Naive thymus-derived CD8-positive, alpha-beta T cell (primary cell): ENCODE data around the gene PTPRM. TPM values are rescaled to one million over a fixed set of nuclear protein-coding genes. Genes with fewer than 3 reads are reported as not detected.
"Not testable (repeated sequence)": the region's sequence is repeated elsewhere in the genome, so short reads cannot be mapped to it uniquely, and the experiment has no call there.

Experiments
- ATAC-seq, 2 donors: fragments of 150-1000 bp; cut with Tn5 transposase in 1 of 2; sonication (Bioruptor Pico), chemical (Tn5 transposase) in 1 of 2; 1 replicate in 1 of 2; 2 replicates in 1 of 2; pipeline ENCODE4 v1.10.0; 2021; ENCODE audit warnings: mild to moderate bottlenecking in 2 of 2, moderate library complexity in 2 of 2
- POLR2A ChIA-PET: fragments of 350-600 bp; sonication (Branson Sonifier 250); formaldehyde crosslinking; loops from one replicate; lab custom pipeline; 2021; ENCODE audit warnings: antibody characterized with exemption; lab: Charles Lee
- DNase-seq, 10 donors: peaks; one replicate each; pipeline versions ENCODE4 v3.0.0 to v3.0.0-alpha.2; 2020 to 2022
- H3K27ac Mint-ChIP-seq, 10 donors: one replicate each; pipeline ENCODE4 v1.8.0; 2020 to 2022; ENCODE audit warnings: mild to moderate bottlenecking in 10 of 10, mixed read lengths in 10 of 10, moderate library complexity in 4 of 10, inconsistent platforms in 1 of 10
- H3K27me3 Mint-ChIP-seq, 5 donors: one replicate each; pipeline ENCODE4 v1.8.0; 2021 to 2022; ENCODE audit warnings: mixed read lengths in 5 of 5
- H3K36me3 Mint-ChIP-seq, 3 donors: one replicate each; pipeline ENCODE4 v1.8.0; 2020 to 2022; ENCODE audit warnings: mixed read lengths in 3 of 3, mild to moderate bottlenecking in 2 of 3, inconsistent platforms in 1 of 3
- H3K4me1 Mint-ChIP-seq, 4 donors: one replicate each; pipeline ENCODE4 v1.8.0; 2021 to 2022; ENCODE audit warnings: mixed read lengths in 4 of 4
- H3K4me3 Mint-ChIP-seq, 10 donors: one replicate each; pipeline ENCODE4 v1.8.0; 2020 to 2022; ENCODE audit warnings: mild to moderate bottlenecking in 10 of 10, mixed read lengths in 10 of 10, moderate library complexity in 6 of 10, inconsistent platforms in 1 of 10
- H3K9me3 Mint-ChIP-seq, 9 donors: one replicate each; pipeline ENCODE4 v1.8.0; 2020 to 2022; ENCODE audit warnings: mixed read lengths in 9 of 9, mild to moderate bottlenecking in 3 of 9, inconsistent platforms in 1 of 9, moderate library complexity in 1 of 9
- polyA plus RNA-seq, 3 donors: library from polyadenylated mRNA; unstranded; fragments of 300-500 nt; fragmentation: Illumina TruSeq; gene quantifications; one replicate each; pipeline ENCODE4 v1.2.3, GENCODE V29; 2021
- total RNA-seq, 8 experiments: library from RNA in 2 of 8; stranded (reverse) in 2 of 8; gene quantifications; one replicate each; pipeline ENCODE4 v1.2.3 and lab custom pipeline; 2021 to 2026

PTPRM gene
- total and polyA plus RNA-seq, 5 experiments from 2014 or later, result 0.28 to 12.1 (median 0.52) TPM

GRCh38 chr18:7736526-7736925, 169.4 kb downstream of the PTPRM start:
- ATAC-seq, POLR2A ChIA-PET, H3K36me3 Mint-ChIP-seq, H3K4me1 Mint-ChIP-seq, DNase-seq, H3K27me3 Mint-ChIP-seq, H3K9me3 Mint-ChIP-seq, H3K4me3 Mint-ChIP-seq, H3K27ac Mint-ChIP-seq: not testable (repeated sequence)

DNA sequence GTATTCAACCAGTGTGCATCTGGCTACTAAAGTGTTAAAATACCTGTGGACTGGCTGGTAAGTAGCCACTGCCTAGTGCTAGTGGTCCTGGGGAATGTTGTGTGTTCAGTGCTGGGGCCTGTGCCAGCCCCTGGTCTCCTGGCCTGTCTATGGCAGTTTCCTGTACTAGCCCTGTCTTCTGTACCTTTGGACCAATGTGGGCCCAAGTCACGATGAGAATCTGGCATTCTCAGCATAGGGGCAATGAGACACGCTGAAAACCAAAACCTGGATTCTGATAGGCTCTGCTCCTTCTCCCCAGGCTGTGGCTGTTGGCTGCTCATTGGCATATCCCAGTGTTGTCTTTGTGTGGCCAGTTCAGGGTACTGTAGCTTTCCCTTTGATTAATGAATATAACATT, 170.4 kb downstream of the PTPRM start:
- Mint-ChIP-seq H3K4me1 (no peaks in the 10 kb centered on the region), H3K36me3 (no peaks in the 10 kb centered on the region), H3K9me3 (peaks cover 0 to 3% (median 0%) of the 10 kb centered on the region in 9 donors), H3K27ac (no peak overlapping the region), H3K4me3 (no peak overlapping the region), H3K27me3 (no peaks in the 10 kb centered on the region)
- ATAC-seq, result no peak
- POLR2A ChIA-PET, result no interaction called here
- no peak for DNase-seq

DNA sequence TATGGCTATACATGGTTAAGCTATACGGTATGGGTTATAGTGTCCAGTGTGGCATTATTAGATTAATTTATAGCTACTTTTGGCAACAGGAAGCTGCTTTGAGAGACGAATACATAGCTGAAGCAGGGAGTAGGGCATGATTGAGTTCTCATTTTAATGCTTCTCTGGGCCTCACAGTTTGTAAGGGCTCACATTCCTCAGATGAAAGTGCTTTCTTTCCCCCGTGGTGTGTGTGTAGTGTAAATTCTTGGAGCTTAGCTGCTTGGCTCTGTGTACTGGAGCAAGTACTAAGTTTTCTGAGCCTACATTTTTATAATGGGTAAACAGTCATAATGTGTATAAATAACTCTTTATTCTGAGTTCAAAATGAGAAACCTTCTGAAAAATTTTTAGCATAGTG, 173.7 kb downstream of the PTPRM start:
- no peak overlapping the region for H3K27ac Mint-ChIP-seq
- H3K4me3 Mint-ChIP-seq, result no peak overlapping the region
- H3K27me3 Mint-ChIP-seq, result no peaks in the 10 kb centered on the region
- ATAC-seq (no peak), DNase-seq (no peak)
- H3K4me1 Mint-ChIP-seq, result no peaks in the 10 kb centered on the region
- H3K9me3 Mint-ChIP-seq, result peaks cover 0 to 10% (median 7%) of the 10 kb centered on the region in 9 donors
- POLR2A ChIA-PET, result no interaction called here
- H3K36me3 Mint-ChIP-seq, result peaks cover 0 to 8% (median 0%) of the 10 kb centered on the region in 3 donors

DNA sequence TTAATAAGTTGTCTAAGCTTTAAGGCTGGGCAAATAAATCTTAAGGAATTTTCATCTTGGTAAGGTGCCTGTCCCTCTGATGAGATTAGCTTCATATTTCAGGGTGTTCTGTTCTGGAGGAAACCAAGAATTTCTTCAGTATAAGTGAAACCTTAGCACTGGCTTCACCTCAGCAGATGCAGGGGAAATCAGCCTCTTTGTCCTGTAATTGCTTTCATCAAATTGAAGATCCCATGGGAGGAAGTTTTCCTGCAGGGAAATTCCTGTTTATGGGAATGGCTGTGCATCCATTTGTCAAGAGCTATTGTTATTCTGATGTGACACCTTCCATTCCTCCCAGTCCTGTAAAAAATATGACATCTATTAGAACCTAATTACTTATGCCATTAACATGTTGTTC, 174.5 kb downstream of the PTPRM start:
- no peak for DNase-seq
- POLR2A ChIA-PET, result no interaction called here
- Mint-ChIP-seq H3K4me1 (no peaks in the 10 kb centered on the region), H3K27ac (no peak overlapping the region), H3K27me3 (no peaks in the 10 kb centered on the region), H3K4me3 (no peak overlapping the region), H3K36me3 (peaks cover 0 to 8% (median 0%) of the 10 kb centered on the region in 3 donors), H3K9me3 (peaks cover 0 to 15% (median 9%) of the 10 kb centered on the region in 9 donors)
- ATAC-seq, result no peak

DNA sequence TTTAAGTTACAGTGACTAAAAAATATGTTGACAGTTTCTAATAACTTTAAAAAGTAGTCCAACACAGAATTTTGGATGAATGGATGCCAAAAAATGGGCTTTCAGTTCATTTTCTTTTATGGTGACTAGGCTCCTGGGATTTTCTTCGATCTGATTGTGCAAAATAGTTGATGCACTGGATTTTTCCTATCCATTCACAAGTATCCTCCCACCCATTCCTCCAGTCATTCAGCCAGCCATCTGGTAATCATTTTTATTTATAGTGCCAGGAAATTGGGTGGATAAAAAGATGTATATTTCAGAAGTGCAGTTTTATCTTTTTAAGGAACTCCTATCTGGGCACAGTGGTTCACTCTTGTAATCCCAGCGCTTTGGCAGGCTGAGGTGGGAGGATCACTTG, 175.1 kb downstream of the PTPRM start:
- H3K36me3 Mint-ChIP-seq, result peaks cover 0 to 8% (median 0%) of the 10 kb centered on the region in 3 donors
- H3K27ac Mint-ChIP-seq, result no peak overlapping the region
- POLR2A ChIA-PET, result no interaction called here
- H3K9me3 Mint-ChIP-seq, result peaks cover 0 to 20% (median 12%) of the 10 kb centered on the region in 9 donors
- ATAC-seq (no peak), DNase-seq (no peak)
- H3K4me3 Mint-ChIP-seq, result no peak overlapping the region
- H3K27me3 Mint-ChIP-seq, result no peaks in the 10 kb centered on the region
- H3K4me1 Mint-ChIP-seq, result no peaks in the 10 kb centered on the region

- ATAC-seq (no peak), DNase-seq (no peak)
- Mint-ChIP-seq H3K9me3 (peaks cover 0 to 24% (median 11%) of the 10 kb centered on the region in 9 donors), H3K36me3 (peaks cover 0 to 8% (median 0%) of the 10 kb centered on the region in 3 donors), H3K27ac (no peak overlapping the region), H3K4me1 (no peaks in the 10 kb centered on the region), H3K4me3 (no peak overlapping the region), H3K27me3 (no peaks in the 10 kb centered on the region)
- POLR2A ChIA-PET, result no interaction called here
Observed at GRCh38 chr18:7743256-7743655, 176.1 kb downstream of the PTPRM start.

GRCh38 chr18:7746106-7746505, 179.0 kb downstream of the PTPRM start:
- peaks cover 0 to 8% (median 0%) of the 10 kb centered on the region in 3 donors for H3K36me3 Mint-ChIP-seq
- H3K9me3 Mint-ChIP-seq, result peaks cover 0 to 24% (median 11%) of the 10 kb centered on the region in 9 donors
- POLR2A ChIA-PET, result no interaction called here
- H3K4me3 Mint-ChIP-seq, result no peak overlapping the region
- H3K27ac Mint-ChIP-seq, result no peak overlapping the region
- DNase-seq (no peak), ATAC-seq (no peak)
- H3K4me1 Mint-ChIP-seq, result no peaks in the 10 kb centered on the region
- no peaks in the 10 kb centered on the region for H3K27me3 Mint-ChIP-seq

DNA sequence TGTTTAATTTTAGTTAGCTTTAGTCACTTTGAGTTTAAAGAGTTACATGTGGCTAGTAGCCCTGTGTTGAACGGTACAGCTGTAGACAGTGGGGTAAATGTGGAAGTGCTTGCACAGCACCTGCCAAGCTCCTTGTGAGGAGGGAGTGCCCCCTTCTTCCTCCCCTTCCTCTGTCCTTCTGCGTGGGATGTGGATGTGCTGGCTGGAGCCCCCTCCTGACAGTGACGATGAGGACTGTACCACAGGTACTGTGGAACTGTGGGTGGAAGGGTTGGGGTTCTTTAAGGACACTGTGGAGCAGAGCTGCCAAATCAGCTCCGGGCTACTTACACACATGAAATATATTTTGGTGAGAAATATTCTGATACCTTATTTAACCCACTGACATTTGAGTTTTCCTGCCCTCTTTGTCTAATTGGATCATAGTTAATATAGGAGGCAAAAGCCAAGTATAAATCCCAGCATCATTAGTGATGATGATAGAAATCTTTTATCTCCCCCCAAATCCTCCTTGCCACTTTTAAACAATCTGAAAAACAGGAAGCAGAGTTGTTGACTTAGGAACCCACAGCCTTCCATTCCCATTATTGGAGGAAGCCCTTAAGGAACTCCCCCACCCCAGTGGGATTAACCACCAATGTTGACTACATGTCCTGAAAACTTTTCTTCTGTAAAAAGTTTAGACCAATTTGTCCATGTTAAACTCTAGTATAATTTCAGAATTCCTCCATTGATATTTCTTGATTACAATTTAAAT, 181.3 kb downstream of the PTPRM start:
- peaks cover 0 to 24% (median 11%) of the 10 kb centered on the region in 9 donors for H3K9me3 Mint-ChIP-seq

DNA sequence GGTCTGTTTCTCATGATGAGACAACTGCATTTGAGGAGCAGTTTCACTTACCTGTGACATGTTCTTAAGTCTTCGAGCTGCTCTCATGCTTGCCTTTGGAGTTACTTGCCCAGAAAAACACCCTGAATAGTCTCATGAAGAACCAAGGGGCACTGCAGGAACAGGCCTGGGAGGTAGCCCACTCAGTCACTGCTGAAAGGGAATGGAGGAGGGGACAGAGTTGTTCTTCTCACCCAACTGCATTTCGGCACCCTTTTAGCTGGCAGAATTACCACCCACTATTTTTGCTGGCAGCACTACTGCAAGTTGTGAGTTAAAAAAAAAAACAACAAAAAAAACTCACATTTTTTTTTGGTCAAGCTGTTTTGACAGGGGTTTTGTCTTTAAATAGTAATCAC, 181.9 kb downstream of the PTPRM start:
- no peak for ATAC-seq
- H3K36me3 Mint-ChIP-seq, result peaks cover 0 to 8% (median 0%) of the 10 kb centered on the region in 3 donors
- H3K27me3 Mint-ChIP-seq, result no peaks in the 10 kb centered on the region
- H3K4me1 Mint-ChIP-seq, result no peaks in the 10 kb centered on the region
- POLR2A ChIA-PET, result no interaction called here
- no peak overlapping the region for H3K27ac Mint-ChIP-seq
- peaks cover 0 to 24% (median 11%) of the 10 kb centered on the region in 9 donors for H3K9me3 Mint-ChIP-seq
- H3K4me3 Mint-ChIP-seq, result no peak overlapping the region
- no peak for DNase-seq

More for the DNA sequence above, 181.3 kb downstream of the PTPRM start:
- DNase-seq (no peak), ATAC-seq (no peak)
- no peaks in the 10 kb centered on the region for H3K4me1 Mint-ChIP-seq
- POLR2A ChIA-PET, result no interaction called here
- no peak overlapping the region for H3K27ac Mint-ChIP-seq
- peaks cover 0 to 8% (median 0%) of the 10 kb centered on the region in 3 donors for H3K36me3 Mint-ChIP-seq
- H3K4me3 Mint-ChIP-seq, result no peak overlapping the region
- no peaks in the 10 kb centered on the region for H3K27me3 Mint-ChIP-seq

GRCh38 chr18:7749510-7749981, 182.4 kb downstream of the PTPRM start:
- Mint-ChIP-seq H3K4me1 (no peaks in the 10 kb centered on the region), H3K36me3 (peaks cover 0 to 8% (median 0%) of the 10 kb centered on the region in 3 donors), H3K27ac (no peak overlapping the region), H3K27me3 (no peaks in the 10 kb centered on the region), H3K9me3 (peaks cover 0 to 24% (median 10%) of the 10 kb centered on the region in 9 donors), H3K4me3 (no peak overlapping the region)
- POLR2A ChIA-PET, result no interaction called here
- DNase-seq (no peak), ATAC-seq (no peak)

DNA sequence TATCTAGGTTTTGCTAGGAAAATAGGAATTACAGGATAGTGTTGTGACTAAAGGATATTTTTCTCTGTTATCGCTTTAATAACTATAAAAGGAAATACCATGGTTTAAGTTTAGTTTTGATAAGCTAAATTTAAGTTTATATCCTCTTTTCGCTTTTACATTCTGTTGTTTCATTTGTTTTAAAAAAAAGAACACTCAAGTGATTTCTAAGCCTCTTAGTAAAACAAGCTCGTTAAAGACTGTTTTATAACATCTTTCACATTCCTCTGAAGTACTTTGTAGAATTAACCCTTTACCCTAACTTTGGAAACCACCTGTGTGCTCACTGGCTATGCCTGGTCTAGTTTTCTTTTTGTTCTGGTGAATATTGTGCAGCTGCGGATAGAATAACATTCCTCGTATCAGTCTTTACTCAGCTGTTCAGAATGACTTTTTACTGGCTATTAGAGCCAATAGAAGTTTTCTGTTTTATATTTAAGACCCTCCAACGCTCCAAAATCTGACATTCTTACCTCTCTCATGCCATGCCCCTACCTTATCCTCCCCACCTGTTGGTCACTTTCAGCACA, 183.1 kb downstream of the PTPRM start:
- Mint-ChIP-seq H3K36me3 (peaks cover 0 to 7% (median 0%) of the 10 kb centered on the region in 3 donors), H3K9me3 (peaks cover 0 to 22% (median 10%) of the 10 kb centered on the region in 9 donors), H3K27me3 (peaks cover 0 to 3% (median 0%) of the 10 kb centered on the region in 5 donors), H3K4me3 (no peak overlapping the region), H3K27ac (no peak overlapping the region), H3K4me1 (no peaks in the 10 kb centered on the region)
- POLR2A ChIA-PET, result no interaction called here
- no peak for ATAC-seq
- DNase-seq, result no peak

DNA sequence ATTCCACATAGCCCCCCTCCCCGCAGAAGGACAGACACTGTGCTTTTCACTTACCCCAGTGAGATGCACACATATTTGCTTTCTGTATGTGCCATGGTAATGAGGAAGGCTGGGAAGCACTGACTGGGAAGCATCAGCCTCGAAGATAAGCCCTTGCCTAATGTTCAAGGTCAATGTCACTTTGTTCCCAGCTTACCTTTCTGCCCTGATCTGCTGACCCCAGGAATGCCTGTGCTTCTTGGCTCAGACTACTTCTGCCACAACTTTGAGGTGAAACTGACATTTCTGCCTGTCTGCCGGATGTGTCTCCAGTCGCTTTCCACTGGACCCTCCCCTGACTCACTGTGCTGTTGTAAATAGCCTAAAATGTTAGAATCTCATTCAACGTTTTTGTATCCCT, 183.8 kb downstream of the PTPRM start:
- Mint-ChIP-seq H3K27me3 (peaks cover 0 to 5% (median 0%) of the 10 kb centered on the region in 5 donors), H3K4me3 (no peak overlapping the region), H3K36me3 (no peaks in the 10 kb centered on the region), H3K27ac (no peak overlapping the region), H3K4me1 (no peaks in the 10 kb centered on the region), H3K9me3 (peaks cover 0 to 14% (median 3%) of the 10 kb centered on the region in 9 donors)
- POLR2A ChIA-PET, result no interaction called here
- ATAC-seq, result no peak
- DNase-seq, result no peak

- no peak overlapping the region for H3K4me3 Mint-ChIP-seq
- peaks cover 0 to 9% (median 0%) of the 10 kb centered on the region in 9 donors for H3K9me3 Mint-ChIP-seq
- H3K27me3 Mint-ChIP-seq, result peaks cover 0 to 8% (median 0%) of the 10 kb centered on the region in 5 donors
- DNase-seq (no peak), ATAC-seq (no peak)
- no peaks in the 10 kb centered on the region for H3K36me3 Mint-ChIP-seq
- H3K27ac Mint-ChIP-seq, result no peak overlapping the region
- H3K4me1 Mint-ChIP-seq, result no peaks in the 10 kb centered on the region
- POLR2A ChIA-PET, result no interaction called here
Observed at GRCh38 chr18:7754258-7754657, 187.1 kb downstream of the PTPRM start.
